Right kidney (tissue), 1 donor: ENCODE results near the gene CAPN8.
"Not testable (repeated sequence)": the region's sequence is repeated elsewhere in the genome, so short reads cannot be mapped to it uniquely, and the experiment has no call there.

Experiments used
- DNase-seq: peaks from one replicate; pipeline ENCODE4 v3.0.0-alpha.2; 2016

Gene CAPN8

GRCh38 chr1:223525957-223526356, 139.5 kb downstream of the CAPN8 start:
- no peak for DNase-seq

- DNase-seq: no peak
Observed at GRCh38 chr1:223525546-223525945, 140.0 kb downstream of the CAPN8 start.

- no peak for DNase-seq
Observed at GRCh38 chr1:223524930-223525451, 140.5 kb downstream of the CAPN8 start.

- DNase-seq: no peak
Observed at GRCh38 chr1:223521150-223521549, 144.4 kb downstream of the CAPN8 start.

GRCh38 chr1:223520200-223520599, 145.3 kb downstream of the CAPN8 start:
- DNase-seq: no peak

- no peak for DNase-seq
Observed at GRCh38 chr1:223519116-223519515, 146.4 kb downstream of the CAPN8 start.

- DNase-seq: not testable (repeated sequence)
Observed at GRCh38 chr1:223518553-223518952, 146.9 kb downstream of the CAPN8 start.

GRCh38 chr1:223515926-223516325, 149.6 kb downstream of the CAPN8 start:
- DNase-seq: no peak

- no peak for DNase-seq
Observed at GRCh38 chr1:223515421-223515820, 150.1 kb downstream of the CAPN8 start.

GRCh38 chr1:223514644-223515043, 150.9 kb downstream of the CAPN8 start:
- DNase-seq: no peak

- no peak for DNase-seq
Observed at GRCh38 chr1:223513309-223513708, 152.2 kb downstream of the CAPN8 start.

GRCh38 chr1:223512057-223512456, 153.4 kb downstream of the CAPN8 start:
- no peak for DNase-seq

GRCh38 chr1:223508796-223509195, 156.7 kb downstream of the CAPN8 start:
- no peak for DNase-seq

- DNase-seq: peak; percentile 44
Observed at GRCh38 chr1:223504741-223505140, 160.8 kb downstream of the CAPN8 start.

GRCh38 chr1:223503348-223503747, 162.2 kb downstream of the CAPN8 start:
- no peak for DNase-seq

- DNase-seq: no peak
Observed at GRCh38 chr1:223500560-223501425, 164.7 kb downstream of the CAPN8 start.

GRCh38 chr1:223496883-223497282, 168.6 kb downstream of the CAPN8 start:
- DNase-seq: no peak

- no peak for DNase-seq
Observed at GRCh38 chr1:223494926-223495645, 170.4 kb downstream of the CAPN8 start.

GRCh38 chr1:223492044-223492443, 173.5 kb downstream of the CAPN8 start:
- no peak for DNase-seq
